Brain microvascular endothelial cell (primary cell): Measurements from ENCODE around the gene CHD9.
A peak's percentile ranks its signal among the peaks of the same experiment; 100 is the strongest.
"Not testable (repeated sequence)": the region's sequence is repeated elsewhere in the genome, so short reads cannot be mapped to it uniquely, and the experiment has no call there.

ENCODE experiments used
- DNase-seq: peaks from one replicate; pipeline ENCODE4 v3.0.0-alpha.2; 2020
- H3K27ac ChIP-seq: fragments of 250-450 bp; sonication (Bioruptor Pico); 2 replicates; pipeline ENCODE4 v1.5.1; 2020; ENCODE audit warnings: mild to moderate bottlenecking, moderate library complexity
- H3K27me3 ChIP-seq: fragments of 250-450 bp; sonication (Bioruptor Pico); replicated peaks from 2 replicates; pipeline ENCODE4 v1.5.1; 2020; ENCODE audit warnings: mild to moderate bottlenecking
- H3K36me3 ChIP-seq: fragments of 250-450 bp; sonication (Bioruptor Pico); replicated peaks from 2 replicates; pipeline ENCODE4 v1.5.1; 2020; ENCODE audit warnings: mild to moderate bottlenecking
- H3K4me3 ChIP-seq: 2 replicates; pipeline ENCODE4 v1.5.1; 2011; ENCODE audit warnings: low read depth, mild to moderate bottlenecking, control low read depth, low read length, moderate library complexity
- in situ Hi-C: cut with HindIII; loops from 2 replicates; pipeline ENCODE4 v1.10.0; 2017; ENCODE audit warnings: low sequenced_read_pairs, low pct_ligation_motif_present
- TF ChIP-seq, protein P1 (sequence below): IDR thresholded peaks from 2 replicates; pipeline ENCODE4 v1.5.1; 2011; ENCODE audit warnings: low read depth, mild to moderate bottlenecking, moderate library complexity, low read length, control low read depth, inconsistent platforms; ENCODE audit errors: missing control alignments

CHD9 gene

DNA sequence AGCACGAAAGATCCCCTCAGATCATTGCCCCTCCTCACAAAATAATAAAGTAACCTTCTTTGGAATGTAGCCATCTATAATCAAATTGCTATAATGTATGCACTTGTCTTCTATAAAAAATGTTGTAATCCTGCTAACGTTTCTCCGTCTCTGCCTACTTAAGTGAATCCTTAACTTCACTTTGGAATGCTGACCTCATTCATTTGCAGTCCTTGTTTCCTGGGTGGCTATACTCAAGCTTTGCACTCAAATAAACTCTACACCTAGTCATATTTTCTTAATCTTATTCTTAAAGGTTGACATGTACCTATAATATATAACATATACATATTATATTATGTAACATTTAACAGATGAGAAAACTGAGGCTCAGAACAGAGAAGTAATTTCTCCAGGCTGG is 24.8 kb upstream of the CHD9 start:
- H3K4me3 ChIP-seq, result no peak overlapping the region
- no peak for DNase-seq
- in situ Hi-C loops, result no loop called here
- H3K27me3 ChIP-seq, result no peaks in the 10 kb centered on the region
- TF ChIP-seq, protein P1, sequence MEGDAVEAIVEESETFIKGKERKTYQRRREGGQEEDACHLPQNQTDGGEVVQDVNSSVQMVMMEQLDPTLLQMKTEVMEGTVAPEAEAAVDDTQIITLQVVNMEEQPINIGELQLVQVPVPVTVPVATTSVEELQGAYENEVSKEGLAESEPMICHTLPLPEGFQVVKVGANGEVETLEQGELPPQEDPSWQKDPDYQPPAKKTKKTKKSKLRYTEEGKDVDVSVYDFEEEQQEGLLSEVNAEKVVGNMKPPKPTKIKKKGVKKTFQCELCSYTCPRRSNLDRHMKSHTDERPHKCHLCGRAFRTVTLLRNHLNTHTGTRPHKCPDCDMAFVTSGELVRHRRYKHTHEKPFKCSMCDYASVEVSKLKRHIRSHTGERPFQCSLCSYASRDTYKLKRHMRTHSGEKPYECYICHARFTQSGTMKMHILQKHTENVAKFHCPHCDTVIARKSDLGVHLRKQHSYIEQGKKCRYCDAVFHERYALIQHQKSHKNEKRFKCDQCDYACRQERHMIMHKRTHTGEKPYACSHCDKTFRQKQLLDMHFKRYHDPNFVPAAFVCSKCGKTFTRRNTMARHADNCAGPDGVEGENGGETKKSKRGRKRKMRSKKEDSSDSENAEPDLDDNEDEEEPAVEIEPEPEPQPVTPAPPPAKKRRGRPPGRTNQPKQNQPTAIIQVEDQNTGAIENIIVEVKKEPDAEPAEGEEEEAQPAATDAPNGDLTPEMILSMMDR, result no peak
- H3K27ac ChIP-seq, result no peak overlapping the region
- H3K36me3 ChIP-seq, result no peaks in the 10 kb centered on the region

DNA sequence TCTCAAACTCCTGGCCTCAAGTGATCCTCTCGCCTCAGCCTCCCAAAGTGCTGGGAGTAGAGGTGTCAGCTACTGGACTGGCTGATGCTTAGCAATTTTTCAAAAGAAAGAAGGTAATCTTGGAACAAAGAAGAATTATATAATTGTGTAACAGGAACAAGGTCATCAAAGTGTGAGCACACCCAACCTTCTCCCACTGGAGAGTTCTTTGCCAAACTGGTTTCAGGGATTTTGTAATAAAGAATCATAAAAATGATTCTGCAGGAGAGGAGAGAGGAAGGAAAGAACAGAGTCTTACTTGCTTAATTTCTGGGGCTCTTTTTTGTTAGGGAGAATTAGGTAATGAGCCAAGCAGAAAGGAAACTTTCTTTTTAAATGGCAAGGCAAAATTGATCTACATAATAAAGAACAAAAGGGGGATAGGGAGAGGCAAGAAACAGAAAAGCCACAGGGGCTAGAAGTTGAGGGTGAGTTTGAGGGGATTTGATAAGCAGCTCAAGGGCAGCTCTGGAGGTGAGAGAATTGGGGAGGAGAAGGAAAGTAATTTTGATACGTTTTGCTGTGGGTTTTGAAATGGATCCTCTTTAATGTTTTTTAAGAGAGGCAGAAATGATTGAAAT is 23.4 kb upstream of the CHD9 start:
- DNase-seq, result no peak
- TF ChIP-seq, protein P1, result no peak
- no peak overlapping the region for H3K4me3 ChIP-seq

DNA sequence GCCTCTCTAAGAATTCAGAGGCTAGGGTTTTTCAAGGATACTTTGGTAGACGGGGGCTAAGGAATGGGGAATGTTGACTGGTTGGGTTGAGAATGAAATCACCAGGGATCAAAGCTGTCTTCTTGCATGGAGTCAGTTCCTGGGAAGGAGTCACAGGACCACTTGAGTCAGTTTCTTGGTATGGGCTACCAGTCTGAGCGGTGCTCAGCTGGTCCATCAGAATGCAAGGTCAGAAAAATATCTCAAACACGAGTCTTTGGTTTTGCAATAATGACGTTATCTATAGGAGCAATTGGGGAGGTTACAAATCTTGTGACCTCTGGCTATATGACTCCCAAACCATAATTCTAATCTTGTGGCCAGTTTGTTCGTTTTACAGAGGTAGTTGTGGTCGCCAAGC is 20.5 kb upstream of the CHD9 start:
- Histone ChIP-seq H3K27me3 (no peaks in the 10 kb centered on the region), H3K4me3 (no peak overlapping the region), H3K36me3 (no peaks in the 10 kb centered on the region), H3K27ac (no peak overlapping the region)
- TF ChIP-seq, protein P1, result no peak
- in situ Hi-C loops, result no loop called here
- DNase-seq, result peak; percentile 28

More for the DNA sequence above, 23.4 kb upstream of the CHD9 start:
- in situ Hi-C loops, result no loop called here
- Histone ChIP-seq H3K27me3 (no peaks in the 10 kb centered on the region), H3K36me3 (no peaks in the 10 kb centered on the region), H3K27ac (no peak overlapping the region)

DNA sequence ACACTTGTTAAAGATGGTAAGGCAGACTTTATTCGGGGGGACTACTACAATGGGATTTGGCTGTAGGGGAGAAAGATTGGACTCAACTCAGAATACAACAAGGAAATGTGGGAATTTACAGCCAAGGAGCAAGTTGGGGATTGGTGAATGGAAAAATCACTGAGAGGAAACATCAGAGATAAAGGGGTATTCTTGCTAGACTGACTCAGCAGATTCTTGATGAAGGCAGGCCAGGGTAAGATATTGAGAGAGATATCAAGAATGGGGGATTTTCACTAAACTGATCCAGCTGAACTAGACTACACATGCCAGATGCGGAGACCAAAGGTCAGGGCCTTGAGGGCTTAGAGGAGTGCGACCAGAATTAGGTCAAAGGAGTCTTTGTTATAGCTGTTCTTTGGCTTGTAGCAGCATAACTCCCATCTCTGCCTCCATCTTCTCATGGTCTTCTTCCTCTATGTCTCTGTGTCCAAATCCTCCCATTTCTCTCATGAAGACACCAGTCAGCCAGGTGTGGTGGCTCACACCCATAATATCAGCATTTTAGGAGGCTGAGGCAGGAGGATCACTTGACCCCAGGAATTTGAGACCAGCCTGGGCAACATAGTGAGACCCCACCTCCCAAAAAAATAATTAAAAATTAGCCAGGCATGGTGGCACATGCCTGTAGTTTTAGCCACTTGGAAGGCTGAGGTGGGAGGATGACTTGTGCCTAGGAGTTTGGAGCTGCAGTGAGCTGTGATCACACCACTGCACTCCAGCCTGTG is 19.4 kb upstream of the CHD9 start:
- no peak overlapping the region for H3K27ac ChIP-seq
- in situ Hi-C loops, result no loop called here
- no peaks in the 10 kb centered on the region for H3K27me3 ChIP-seq
- H3K4me3 ChIP-seq, result no peak overlapping the region
- TF ChIP-seq, protein P1, result no peak
- H3K36me3 ChIP-seq, result no peaks in the 10 kb centered on the region
- no peak for DNase-seq

DNA sequence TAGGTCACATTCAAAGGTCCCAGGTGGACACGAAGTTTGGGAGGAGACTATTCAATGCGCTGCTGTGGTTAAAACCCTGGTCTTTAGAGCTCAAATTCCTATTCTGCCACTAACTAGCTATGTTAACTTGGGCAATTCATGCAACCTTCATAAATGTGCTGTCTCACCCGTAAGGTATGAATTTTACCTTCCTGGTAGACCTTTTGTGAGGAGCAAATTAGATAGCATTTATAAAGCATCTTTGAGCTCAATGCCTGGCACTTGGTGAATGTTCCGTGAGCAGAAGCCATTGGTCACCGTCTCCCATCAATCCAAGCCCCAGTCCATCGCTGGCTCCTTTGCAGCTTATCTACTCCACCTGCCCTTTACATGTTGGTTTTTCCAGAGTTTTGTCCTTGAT is 18.7 kb upstream of the CHD9 start:
- TF ChIP-seq, protein P1, result no peak
- no peaks in the 10 kb centered on the region for H3K36me3 ChIP-seq

DNA sequence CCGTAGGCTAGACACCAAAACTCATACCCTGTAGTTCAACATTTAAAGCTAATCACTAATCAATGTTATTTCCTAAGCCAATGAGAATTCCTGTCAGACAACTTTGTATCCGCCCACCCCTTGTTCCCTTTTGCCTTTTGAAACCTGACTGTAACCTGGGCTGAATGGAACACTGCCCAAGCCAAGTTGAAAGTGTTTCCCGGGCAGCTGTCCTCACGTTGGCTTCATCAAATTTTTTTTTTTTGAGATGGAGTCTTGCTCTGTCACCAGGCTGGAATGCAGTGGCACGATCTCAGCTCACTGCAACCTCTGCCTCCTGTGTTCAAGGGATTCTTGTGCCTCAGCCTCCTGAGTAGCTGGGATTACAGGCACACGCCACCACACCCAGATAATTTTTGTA is 18.1 kb upstream of the CHD9 start:
- in situ Hi-C loops, H3K27me3 ChIP-seq, H3K36me3 ChIP-seq, H3K4me3 ChIP-seq, H3K27ac ChIP-seq: not testable (repeated sequence)
- DNase-seq, result peak; percentile 3

More for the DNA sequence above, 18.7 kb upstream of the CHD9 start:
- Histone ChIP-seq H3K27me3 (no peaks in the 10 kb centered on the region), H3K4me3 (no peak overlapping the region), H3K27ac (no peak overlapping the region)
- DNase-seq, result no peak
- in situ Hi-C loops, result no loop called here
